ENCODE measurements around the gene RHBG.

RHBG gene

GRCh38 chr1:156425943-156426342 is 56.9 kb downstream of the RHBG start:
- no peak for DNase-seq (ENCODE audit: low spot score)

- no peak for DNase-seq (ENCODE audit: low spot score)
Measured at GRCh38 chr1:156427957-156428356, 58.9 kb downstream of the RHBG start.

GRCh38 chr1:156428746-156429288 is 59.8 kb downstream of the RHBG start:
- no peak for DNase-seq (ENCODE audit: low spot score)

GRCh38 chr1:156429313-156430060 is 60.5 kb downstream of the RHBG start:
- no peak for DNase-seq (ENCODE audit: low spot score)

GRCh38 chr1:156430303-156430702 is 61.3 kb downstream of the RHBG start:
- no peak for DNase-seq (ENCODE audit: low spot score)

GRCh38 chr1:156430866-156431265 is 61.9 kb downstream of the RHBG start:
- DNase-seq (ENCODE audit: low spot score) = no peak

- DNase-seq (ENCODE audit: low spot score) = no peak
Measured at GRCh38 chr1:156431366-156431765, 62.4 kb downstream of the RHBG start.

GRCh38 chr1:156431769-156432668 is 63.0 kb downstream of the RHBG start:
- DNase-seq (ENCODE audit: low spot score) = no peak

GRCh38 chr1:156432669-156433018 is 63.6 kb downstream of the RHBG start:
- no peak for DNase-seq (ENCODE audit: low spot score)

GRCh38 chr1:156433032-156433431 is 64.0 kb downstream of the RHBG start:
- no peak for DNase-seq (ENCODE audit: low spot score)

- no peak for DNase-seq (ENCODE audit: low spot score)
Measured at GRCh38 chr1:156433602-156434001, 64.6 kb downstream of the RHBG start.

All from AG20443 (cell line).